ENCODE data around the gene SETD2. TPM values are rescaled to one million over a fixed set of nuclear protein-coding genes. Genes with fewer than 3 reads are reported as not detected.

The SETD2 gene
- total and polyA plus RNA-seq, 2 donors (not counting 1 experiment from before 2014, with no cell fraction given): 22.6 to 91.4 TPM

DNA sequence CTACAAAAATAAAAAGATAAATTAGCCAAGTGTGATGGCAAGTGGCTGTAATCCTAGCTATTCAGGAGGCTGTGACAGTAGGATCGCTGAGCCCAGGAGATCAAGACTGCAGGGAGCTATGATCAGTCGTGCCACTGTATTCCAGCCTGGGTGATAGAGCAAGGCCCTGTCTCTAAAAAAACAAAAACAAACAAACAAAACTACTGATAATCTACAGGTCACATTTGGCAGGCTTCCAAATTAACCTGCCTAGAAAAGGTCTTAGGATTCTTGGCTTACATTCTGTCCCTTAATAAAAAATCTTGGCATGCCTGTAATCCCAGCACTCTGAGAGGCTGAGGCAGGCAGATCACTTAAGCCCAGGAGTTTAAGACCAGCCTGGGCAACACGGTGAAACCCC, 33.4 kb upstream of the SETD2 start:
- 100% methylated on average over 1 of the region's 3 CpGs for WGBS (ENCODE audit: insufficient coverage)
- POLR2A ChIA-PET: no interaction called here
- no peak for DNase-seq

DNA sequence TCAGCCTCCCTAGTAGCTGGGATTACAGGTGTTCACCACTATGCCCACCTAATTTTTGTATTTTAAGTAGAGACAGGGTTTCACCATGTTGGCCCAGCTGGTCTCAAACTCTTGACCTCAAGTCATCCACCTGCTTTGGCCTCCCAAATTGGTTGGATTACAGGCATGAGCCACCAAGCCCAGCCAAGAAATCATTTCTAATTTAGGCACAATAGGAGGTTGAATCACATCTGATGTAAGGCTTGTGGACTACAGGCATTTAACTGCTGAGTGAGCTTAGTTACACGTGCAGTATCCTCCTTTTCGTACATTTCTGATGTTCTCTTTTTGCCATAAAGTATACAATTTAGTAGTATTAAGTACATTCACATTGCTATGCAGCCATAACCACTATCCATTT, 31.1 kb upstream of the SETD2 start:
- Histone ChIP-seq H3K79me2 (ENCODE audit: control insufficient read depth, insufficient read depth, low read length) (no peaks in the 10 kb centered on the region), H3K27ac (ENCODE audit: low read length in 2 of 2) (no peak overlapping the region), H3K4me3 (ENCODE audit: control extremely low read depth in 1 of 5, extremely low read depth in 1 of 5, insufficient read depth in 1 of 5, low read depth in 2 of 5, low read length in 4 of 5) (no peak overlapping the region), H3K36me3 (replicated peaks in 1 of 2; ENCODE audit: control extremely low read depth in 1 of 2, control insufficient read depth in 1 of 2, extremely low read depth in 1 of 2, insufficient read depth in 2 of 2, low read length in 1 of 2) (no peaks in the 10 kb centered on the region), H3K9ac (ENCODE audit: low read length) (no peak overlapping the region), H4K20me1 (ENCODE audit: control insufficient read depth, insufficient read depth, low read length, poor library complexity, severe bottlenecking) (no peaks in the 10 kb centered on the region), H3K27me3 (replicated peaks in 1 of 4; ENCODE audit: control extremely low read depth in 1 of 4, control insufficient read depth in 3 of 4, insufficient read depth in 4 of 4, low read length in 3 of 4) (no peaks in the 10 kb centered on the region), H3K9me3 (ENCODE audit: control extremely low read depth in 1 of 3, control insufficient read depth in 2 of 3, insufficient read depth in 1 of 3, low read length in 2 of 3) (peaks cover 0 to 3% (median 0%) of the 10 kb centered on the region in 3 donors), H2AFZ (ENCODE audit: insufficient read depth, low read depth, low read length, poor library complexity, severe bottlenecking) (no peak overlapping the region), H3K4me1 (ENCODE audit: control insufficient read depth in 2 of 2, insufficient read depth in 2 of 2, low read length in 2 of 2) (no peaks in the 10 kb centered on the region), H3K4me2 (replicated peaks; ENCODE audit: low read depth, low read length, poor library complexity, severe bottlenecking) (no peak overlapping the region)
- no peaks in the 10 kb centered on the region for H3K4me1 Mint-ChIP-seq
- no peak overlapping the region for H3K27ac Mint-ChIP-seq
- POLR2A ChIA-PET: no interaction called here
- CTCF ChIA-PET: no interaction called here
- DNase-seq (no peak), ATAC-seq (ENCODE audit: low read depth) (no peak)
- TF ChIP-seq CTCF (IDR thresholded peaks at IDR 0.05) (no peak), EZH2 (IDR thresholded peaks at IDR 0.05; ENCODE audit: borderline replicate concordance, insufficient read depth, low read depth, low read length, poor library complexity, severe bottlenecking) (no peak)
- H3K27me3 Mint-ChIP-seq: no peaks in the 10 kb centered on the region
- H3K9me3 Mint-ChIP-seq (ENCODE audit: insufficient read depth): no peaks in the 10 kb centered on the region
- no peak overlapping the region for H3K4me3 Mint-ChIP-seq
- intact Hi-C loops (cut with micrococcal nuclease): no loop called here
- no CpG with 5 or more reads among the region's 2 CpGs for WGBS (ENCODE audit: insufficient coverage)

More for the DNA sequence above, 33.4 kb upstream of the SETD2 start:
- Mint-ChIP-seq H3K27me3 (no peaks in the 10 kb centered on the region), H3K4me1 (no peaks in the 10 kb centered on the region), H3K27ac (no peak overlapping the region), H3K4me3 (no peak overlapping the region), H3K9me3 (ENCODE audit: insufficient read depth) (no peaks in the 10 kb centered on the region)
- Histone ChIP-seq H2AFZ (ENCODE audit: insufficient read depth, low read depth, low read length, poor library complexity, severe bottlenecking) (no peak overlapping the region), H3K4me2 (replicated peaks; ENCODE audit: low read depth, low read length, poor library complexity, severe bottlenecking) (no peak overlapping the region), H3K9ac (ENCODE audit: low read length) (no peak overlapping the region), H3K36me3 (replicated peaks in 1 of 2; ENCODE audit: control extremely low read depth in 1 of 2, control insufficient read depth in 1 of 2, extremely low read depth in 1 of 2, insufficient read depth in 2 of 2, low read length in 1 of 2) (no peaks in the 10 kb centered on the region), H3K27ac (ENCODE audit: low read length in 2 of 2) (no peak overlapping the region), H3K79me2 (ENCODE audit: control insufficient read depth, insufficient read depth, low read length) (no peaks in the 10 kb centered on the region), H3K9me3 (ENCODE audit: control extremely low read depth in 1 of 3, control insufficient read depth in 2 of 3, insufficient read depth in 1 of 3, low read length in 2 of 3) (peaks cover 0 to 3% (median 0%) of the 10 kb centered on the region in 3 donors), H3K4me3 (ENCODE audit: control extremely low read depth in 1 of 5, extremely low read depth in 1 of 5, insufficient read depth in 1 of 5, low read depth in 2 of 5, low read length in 4 of 5) (no peak overlapping the region), H3K27me3 (replicated peaks in 1 of 4; ENCODE audit: control extremely low read depth in 1 of 4, control insufficient read depth in 3 of 4, insufficient read depth in 4 of 4, low read length in 3 of 4) (no peaks in the 10 kb centered on the region), H4K20me1 (ENCODE audit: control insufficient read depth, insufficient read depth, low read length, poor library complexity, severe bottlenecking) (no peaks in the 10 kb centered on the region), H3K4me1 (ENCODE audit: control insufficient read depth in 2 of 2, insufficient read depth in 2 of 2, low read length in 2 of 2) (no peaks in the 10 kb centered on the region)
- no peak for ATAC-seq (ENCODE audit: low read depth)
- intact Hi-C loops (cut with micrococcal nuclease): no loop called here
- no peak for TF ChIP-seq CTCF (IDR thresholded peaks at IDR 0.05)
- TF ChIP-seq EZH2 (IDR thresholded peaks at IDR 0.05; ENCODE audit: borderline replicate concordance, insufficient read depth, low read depth, low read length, poor library complexity, severe bottlenecking): no peak
- CTCF ChIA-PET: no interaction called here

All from B cell (primary cell).